K562 (cell line): ENCODE measurements around the gene DTNB. TPM values are rescaled to one million over a fixed set of nuclear protein-coding genes. Genes with fewer than 3 reads are reported as not detected.
A peak's percentile ranks its signal among the peaks of the same experiment; 100 is the strongest.

ENCODE experiments used
- ATAC-seq: fragments of 200-7000 bp; cut with Tn5 transposase; 3 replicates; pipeline ENCODE4 v1.9.1; 2020; ENCODE audit warnings: moderate library complexity
- BruUV-seq: library from RNA; stranded (reverse); fragments of 400-500 nt; replicated peaks from 2 replicates; lab custom pipeline; 2021; lab: Mats Ljungman, UMichigan
- CTCF ChIA-PET: fragments of 300-600 bp; formaldehyde crosslinking; extraction: SDS; loops from one replicate; lab custom pipeline; 2021; ENCODE audit warnings: low intra/inter-chr PET ratio; lab: Yijun Ruan, JAX
- POLR2A ChIA-PET: fragments of 300-600, 350-650 bp; sonication (Branson Sonifier 250); formaldehyde crosslinking; extraction: SDS; loops from one replicate; lab custom pipeline; 2021; ENCODE audit warnings: antibody characterized with exemption, inconsistent platforms; lab: Yijun Ruan, JAX
- DNase-seq, 4 experiments: peaks; one replicate each; pipeline versions ENCODE4 v3.0.0 to v3.0.0-alpha.2; 2011 to 2018; ENCODE audit warnings: low spot score in 3 of 4, mixed read lengths in 3 of 4; ENCODE audit errors: extremely low read depth in 1 of 4
- FAIRE-seq: peaks from 2 replicates; lab custom pipeline; 2011; peaks lifted over from hg19 to GRCh38; lab: Jason Lieb, UNC
- H2AFZ ChIP-seq: 2 replicates; pipeline ENCODE4 v1.6.0; 2011; ENCODE audit warnings: low read depth, low read length, control low read depth, inconsistent platforms
- H3K27ac ChIP-seq: fragments of 200-600 bp; 3 replicates; pipeline ENCODE4 v1.8.0; 2011; ENCODE audit warnings: low read depth, mild to moderate bottlenecking, control low read depth, inconsistent platforms, low read length, moderate library complexity, mixed read lengths; ENCODE audit errors: extremely low read depth
- H3K27me3 ChIP-seq, 2 experiments: fragments of 300-600 bp in 1 of 2; 2 replicates in 1 of 2; 3 replicates in 1 of 2; pipeline versions ENCODE4 v1.6.0 to v1.8.0; 2011; ENCODE audit warnings: inconsistent platforms in 2 of 2, low read length in 2 of 2, mild to moderate bottlenecking in 1 of 2, mixed read lengths in 1 of 2, moderate library complexity in 1 of 2; ENCODE audit not compliant: control insufficient read depth in 2 of 2, insufficient read depth in 2 of 2
- H3K36me3 ChIP-seq: fragments of 300-600 bp; 3 replicates; pipeline ENCODE4 v1.8.0; 2011; ENCODE audit warnings: mild to moderate bottlenecking, low read length, inconsistent platforms; ENCODE audit not compliant: control insufficient read depth, insufficient read depth
- H3K4me1 ChIP-seq, 2 experiments: fragments of 200-600 bp in 1 of 2; replicated peaks in 1 of 2; 2 replicates in 1 of 2; 3 replicates in 1 of 2; pipeline versions ENCODE4 v1.5.1 to v1.8.0; 2011; ENCODE audit warnings: inconsistent platforms in 2 of 2, low read length in 2 of 2, mild to moderate bottlenecking in 1 of 2, mixed read lengths in 1 of 2, moderate library complexity in 1 of 2; ENCODE audit not compliant: control insufficient read depth in 2 of 2, insufficient read depth in 2 of 2
- H3K4me2 ChIP-seq: 2 replicates; pipeline ENCODE4 v1.6.1; 2011; ENCODE audit warnings: low read length, control low read depth, inconsistent platforms, mixed read lengths; ENCODE audit not compliant: insufficient read depth
- H3K4me3 ChIP-seq: fragments of 200-600 bp; sonication (generic), shearing (Covaris generic); 2 replicates; pipeline ENCODE4 v1.5.1; 2016; ENCODE audit warnings: control low read depth, inconsistent platforms
- H3K79me2 ChIP-seq: fragments of 200-600 bp; 3 replicates; pipeline ENCODE4 v1.8.0; 2011; ENCODE audit warnings: low read length, inconsistent platforms; ENCODE audit not compliant: control insufficient read depth, insufficient read depth
- H3K9ac ChIP-seq, 2 experiments: 2 replicates each; pipeline versions ENCODE4 v1.6.0 to v1.6.1; 2011; ENCODE audit warnings: low read depth in 2 of 2, low read length in 2 of 2, control low read depth in 1 of 2, inconsistent platforms in 1 of 2, mild to moderate bottlenecking in 1 of 2, mixed read lengths in 1 of 2; ENCODE audit not compliant: insufficient read depth in 1 of 2
- H3K9me1 ChIP-seq: one replicate; pipeline ENCODE4 v1.6.0; 2011; ENCODE audit warnings: inconsistent platforms, mild to moderate bottlenecking, low read length, moderate library complexity; ENCODE audit not compliant: control insufficient read depth, insufficient read depth
- H3K9me3 ChIP-seq: replicated peaks from 2 replicates; pipeline ENCODE4 v1.5.1; 2011; ENCODE audit warnings: low read depth, low read length, inconsistent platforms; ENCODE audit not compliant: control insufficient read depth, insufficient read depth
- H4K20me1 ChIP-seq: replicated peaks from 2 replicates; pipeline ENCODE4 v1.6.1; 2011; ENCODE audit warnings: low read length, inconsistent platforms, mixed read lengths; ENCODE audit not compliant: control insufficient read depth, insufficient read depth
- BCOR ChIP-seq: fragments of 450-650 bp; IDR thresholded peaks from 2 replicates; pipeline ENCODE4 v1.6.1; 2016
- BHLHE40 ChIP-seq: IDR thresholded peaks from 2 replicates; pipeline ENCODE4 v1.6.1; 2011; ENCODE audit warnings: low read length, improper control_type of control experiment
- BMI1 ChIP-seq: fragments of 150-350 bp; IDR thresholded peaks from 2 replicates; pipeline ENCODE4 v1.6.1; 2014; ENCODE audit warnings: low read length
- CTCF ChIP-seq, 3 experiments: IDR thresholded peaks in 2 of 3; conservative IDR thresholded peaks in 1 of 3; 2 replicates each; pipeline ENCODE4 v1.5.1; 2011 to 2012; ENCODE audit warnings: low read length in 3 of 3, mild to moderate bottlenecking in 3 of 3, control low read depth in 2 of 3, improper control_type of control experiment in 1 of 3, inconsistent platforms in 1 of 3, low read depth in 1 of 3, mixed read lengths in 1 of 3, moderate library complexity in 1 of 3; ENCODE audit not compliant: insufficient read depth in 2 of 3
- E2F3 ChIP-seq: fragments of 250-450 bp; sonication (Bioruptor Pico); IDR thresholded peaks from 2 replicates; pipeline ENCODE4 v1.4.0; 2020; ENCODE audit warnings: mild to moderate bottlenecking
- MTA1 ChIP-seq: fragments of 450-650 bp; IDR thresholded peaks from 2 replicates; pipeline ENCODE4 v1.6.1; 2017; ENCODE audit warnings: borderline replicate concordance
- NUFIP1 ChIP-seq: fragments of 450-650 bp; IDR thresholded peaks from 2 replicates; pipeline ENCODE4 v1.6.1; 2018; ENCODE audit not compliant: partially characterized antibody
- SAP30 ChIP-seq: fragments of 200-600 bp; sonication (generic); IDR thresholded peaks from 2 replicates; pipeline ENCODE4 v1.6.1; 2012; ENCODE audit warnings: borderline replicate concordance, low read depth, mild to moderate bottlenecking, moderate library complexity, low read length, control low read depth, inconsistent platforms; ENCODE audit not compliant: insufficient read depth, poor library complexity, severe bottlenecking
- TARDBP ChIP-seq: fragments of 450-650 bp; IDR thresholded peaks from 2 replicates; pipeline ENCODE4 v1.6.1; 2016
- ZNF146 ChIP-seq: IDR thresholded peaks from one replicate; pipeline ENCODE4 v1.6.1; 2018; ENCODE audit warnings: missing compliant biosample characterization; ENCODE audit not compliant: unreplicated experiment
- WGBS: fragments of 100-300 bp; shearing (Covaris generic); methylation state at CpG from one replicate; pipeline ENCODE4 v1.1.6; 2016; ENCODE audit warnings: low coverage, mixed read lengths; ENCODE audit not compliant: insufficient coverage; ENCODE audit errors: missing lambda C conversion rate; 5-methylcytosine and 5-hydroxymethylcytosine counted together
- in situ Hi-C: fragments of 300-500 bp; cut with MboI; formaldehyde crosslinking; loops from 4 replicates; pipeline ENCODE4 v1.15.0; 2018; ENCODE audit warnings: inconsistent platforms, mixed read lengths
- intact Hi-C: fragments of 100-400 bp; cut with micrococcal nuclease; formaldehyde crosslinking; loops from 2 replicates; pipeline ENCODE4 v1.14.2; 2022
- polyA plus RNA-seq, 8 experiments: library from polyadenylated mRNA; depleted of rRNA in 4 of 8; stranded (reverse) in 5 of 8; unstranded in 3 of 8; fragments of >200 nt; fragmentation: Nextera tagmentation in 2 of 8; fragmentation: Illumina TruSeq in 1 of 8; extraction: Ambion mirVana in 2 of 8; extraction: Trizol in 1 of 8; gene quantifications; 2 replicates each; pipeline versions ENCODE4 v1.2.1 to v1.2.3, GENCODE V29; 2011 to 2014; ENCODE audit warnings: inconsistent platforms in 1 of 8, missing spikeins in 1 of 8
- total RNA-seq, 7 experiments: library from RNA; depleted of rRNA in 6 of 7; stranded (reverse); fragments of >200 nt in 6 of 7; fragmentation: Illumina TruSeq in 2 of 7; extraction: Trizol in 2 of 7; gene quantifications; 2 replicates each; pipeline versions ENCODE4 v1.2.1 to v1.2.3, GENCODE V29; 2011 to 2021; ENCODE audit warnings: low replicate concordance in 1 of 7

DTNB gene
- total and polyA plus RNA-seq, 9 of the 15 experiments (the other 6 are each of a cell fraction or from before 2014, with no cell fraction given) = 0.18 to 2.0 (median 0.77) TPM; not detected in 2

GRCh38 chr2:25337891-25338290, 335.5 kb downstream of the DTNB start:
- BruUV-seq = no TSS peak
- ChIA-PET CTCF (no interaction called here), POLR2A (interaction anchor here (0.6 to 1.6 kb wide), 4 partner anchors 20 to 516 kb away, joined by 3 to 4 read pairs (median 4); no protein-coding TSS in a partner anchor)
- FAIRE-seq = no peak
- no peak overlapping the region for H3K9ac ChIP-seq
- no peak overlapping the region for H3K27ac ChIP-seq
- no peak overlapping the region for H3K4me3 ChIP-seq
- H3K9me3 ChIP-seq = no peaks in the 10 kb centered on the region
- TF ChIP-seq TARDBP = no peak
- peak; percentile 45; the same call in 1 of the 2 replicates for TF ChIP-seq BHLHE40
- H3K9me1 ChIP-seq = peaks cover 3% of the 10 kb centered on the region
- ATAC-seq = no peak
- peaks cover 0 to 27% of the 10 kb centered on the region in 2 experiments; a peak in 4 of 5 replicates for H3K4me1 ChIP-seq
- no peaks in the 10 kb centered on the region for H3K79me2 ChIP-seq
- in situ Hi-C loops = no loop called here
- no peak overlapping the region for H3K4me2 ChIP-seq
- no peaks in the 10 kb centered on the region for H3K36me3 ChIP-seq
- peaks cover 39 to 65% of the 10 kb centered on the region in 2 experiments for H3K27me3 ChIP-seq
- peaks cover 41% of the 10 kb centered on the region for H4K20me1 ChIP-seq
- no peak overlapping the region for H2AFZ ChIP-seq
- DNase-seq = no peak
- intact Hi-C loops = no loop called here
- 11% methylated on average over 7 of the region's 7 CpGs for WGBS

- Histone ChIP-seq H3K27me3 (peaks cover 41 to 66% of the 10 kb centered on the region in 2 experiments), H3K36me3 (no peaks in the 10 kb centered on the region), H3K4me3 (no peak overlapping the region), H3K4me2 (no peak overlapping the region), H3K9ac (no peak overlapping the region), H3K27ac (no peak overlapping the region), H3K79me2 (no peaks in the 10 kb centered on the region), H3K4me1 (peaks cover 0 to 23% of the 10 kb centered on the region in 2 experiments; a peak in 3 of 5 replicates), H4K20me1 (peaks cover 46% of the 10 kb centered on the region), H2AFZ (no peak overlapping the region), H3K9me1 (peaks cover 3% of the 10 kb centered on the region), H3K9me3 (no peaks in the 10 kb centered on the region)
- FAIRE-seq (no peak), ATAC-seq (no peak), DNase-seq (no peak)
- no TSS peak for BruUV-seq
- no peak for TF ChIP-seq MTA1
- no peak for TF ChIP-seq ZNF146
- TF ChIP-seq NUFIP1 = no peak
- TF ChIP-seq CTCF (IDR thresholded peaks at IDR 0.05 in 2 of 3, conservative IDR thresholded peaks at IDR 0.05 in 1 of 3; ENCODE audit: insufficient read depth in 2 of 3, low read depth in 1 of 3, low read length in 3 of 3) = 0 out of 6 replicates have a peak, but pooled peaks of 2 of the 3 experiments have one; percentile 7 to 28
- 0 out of 2 replicates have a peak, but pooled peaks have one; percentile 37 for TF ChIP-seq BCOR
- no peak for TF ChIP-seq SAP30
- no peak for TF ChIP-seq BMI1
- no peak for TF ChIP-seq E2F3 (CRISPR knock-in tag)
- intact Hi-C loops = no loop called here
- POLR2A ChIA-PET = interaction anchor here (0.7 kb wide), 1 partner anchor 21 kb away, joined by 4 read pairs; no protein-coding TSS in a partner anchor
- CTCF ChIA-PET = no interaction called here
- 8% methylated on average over 10 of the region's 10 CpGs for WGBS
- in situ Hi-C loops = no loop called here
Observed at GRCh38 chr2:25337276-25337675, 336.1 kb downstream of the DTNB start.
